ENCODE results near the gene B3GAT2. TPM values are rescaled to one million over a fixed set of nuclear protein-coding genes. Genes with fewer than 3 reads are reported as not detected.

The B3GAT2 gene
- under 0.01 TPM in 1 of 2 replicates, not detected in the other for total RNA-seq

GRCh38 chr6:70956451-70957283 lies at the start of gene B3GAT2:
B3GAT2 (minus strand) TSS chr6:70957060; CDS start chr6:70956429, 631 bp downstream.

All from smooth muscle cell of trachea (primary cell).